K562 (cell line): ENCODE measurements around the gene LTK. TPM values are rescaled to one million over a fixed set of nuclear protein-coding genes. Genes with fewer than 3 reads are reported as not detected.

Experiments used
- ATAC-seq: fragments of 200-7000 bp; cut with Tn5 transposase; 3 replicates; pipeline ENCODE4 v1.9.1; 2020; ENCODE audit warnings: moderate library complexity
- BruUV-seq: library from RNA; stranded (reverse); fragments of 400-500 nt; replicated peaks from 2 replicates; lab custom pipeline; 2021; lab: Mats Ljungman, UMichigan
- CTCF ChIA-PET: fragments of 300-600 bp; formaldehyde crosslinking; extraction: SDS; loops from one replicate; lab custom pipeline; 2021; ENCODE audit warnings: low intra/inter-chr PET ratio; lab: Yijun Ruan, JAX
- POLR2A ChIA-PET: fragments of 300-600, 350-650 bp; sonication (Branson Sonifier 250); formaldehyde crosslinking; extraction: SDS; loops from one replicate; lab custom pipeline; 2021; ENCODE audit warnings: antibody characterized with exemption, inconsistent platforms; lab: Yijun Ruan, JAX
- DNase-seq, 4 experiments: peaks; one replicate each; pipeline versions ENCODE4 v3.0.0 to v3.0.0-alpha.2; 2011 to 2018; ENCODE audit warnings: low spot score in 3 of 4, mixed read lengths in 3 of 4; ENCODE audit errors: extremely low read depth in 1 of 4
- FAIRE-seq: peaks from 2 replicates; lab custom pipeline; 2011; peaks lifted over from hg19 to GRCh38; lab: Jason Lieb, UNC
- H2AFZ ChIP-seq: 2 replicates; pipeline ENCODE4 v1.6.0; 2011; ENCODE audit warnings: low read depth, low read length, control low read depth, inconsistent platforms
- H3K27ac ChIP-seq: fragments of 200-600 bp; 3 replicates; pipeline ENCODE4 v1.8.0; 2011; ENCODE audit warnings: low read depth, mild to moderate bottlenecking, control low read depth, inconsistent platforms, low read length, moderate library complexity, mixed read lengths; ENCODE audit errors: extremely low read depth
- H3K27me3 ChIP-seq, 2 experiments: fragments of 300-600 bp in 1 of 2; 2 replicates in 1 of 2; 3 replicates in 1 of 2; pipeline versions ENCODE4 v1.6.0 to v1.8.0; 2011; ENCODE audit warnings: inconsistent platforms in 2 of 2, low read length in 2 of 2, mild to moderate bottlenecking in 1 of 2, mixed read lengths in 1 of 2, moderate library complexity in 1 of 2; ENCODE audit not compliant: control insufficient read depth in 2 of 2, insufficient read depth in 2 of 2
- H3K36me3 ChIP-seq: fragments of 300-600 bp; 3 replicates; pipeline ENCODE4 v1.8.0; 2011; ENCODE audit warnings: mild to moderate bottlenecking, low read length, inconsistent platforms; ENCODE audit not compliant: control insufficient read depth, insufficient read depth
- H3K4me1 ChIP-seq, 2 experiments: fragments of 200-600 bp in 1 of 2; replicated peaks in 1 of 2; 2 replicates in 1 of 2; 3 replicates in 1 of 2; pipeline versions ENCODE4 v1.5.1 to v1.8.0; 2011; ENCODE audit warnings: inconsistent platforms in 2 of 2, low read length in 2 of 2, mild to moderate bottlenecking in 1 of 2, mixed read lengths in 1 of 2, moderate library complexity in 1 of 2; ENCODE audit not compliant: control insufficient read depth in 2 of 2, insufficient read depth in 2 of 2
- H3K4me2 ChIP-seq: 2 replicates; pipeline ENCODE4 v1.6.1; 2011; ENCODE audit warnings: low read length, control low read depth, inconsistent platforms, mixed read lengths; ENCODE audit not compliant: insufficient read depth
- H3K4me3 ChIP-seq: fragments of 200-600 bp; sonication (generic), shearing (Covaris generic); 2 replicates; pipeline ENCODE4 v1.5.1; 2016; ENCODE audit warnings: control low read depth, inconsistent platforms
- H3K79me2 ChIP-seq: fragments of 200-600 bp; 3 replicates; pipeline ENCODE4 v1.8.0; 2011; ENCODE audit warnings: low read length, inconsistent platforms; ENCODE audit not compliant: control insufficient read depth, insufficient read depth
- H3K9ac ChIP-seq, 2 experiments: 2 replicates each; pipeline versions ENCODE4 v1.6.0 to v1.6.1; 2011; ENCODE audit warnings: low read depth in 2 of 2, low read length in 2 of 2, control low read depth in 1 of 2, inconsistent platforms in 1 of 2, mild to moderate bottlenecking in 1 of 2, mixed read lengths in 1 of 2; ENCODE audit not compliant: insufficient read depth in 1 of 2
- H3K9me1 ChIP-seq: one replicate; pipeline ENCODE4 v1.6.0; 2011; ENCODE audit warnings: inconsistent platforms, mild to moderate bottlenecking, low read length, moderate library complexity; ENCODE audit not compliant: control insufficient read depth, insufficient read depth
- H3K9me3 ChIP-seq: replicated peaks from 2 replicates; pipeline ENCODE4 v1.5.1; 2011; ENCODE audit warnings: low read depth, low read length, inconsistent platforms; ENCODE audit not compliant: control insufficient read depth, insufficient read depth
- H4K20me1 ChIP-seq: replicated peaks from 2 replicates; pipeline ENCODE4 v1.6.1; 2011; ENCODE audit warnings: low read length, inconsistent platforms, mixed read lengths; ENCODE audit not compliant: control insufficient read depth, insufficient read depth
- POLR2G ChIP-seq: fragments of 200-400 bp; formaldehyde crosslinking; IDR thresholded peaks from 2 replicates; pipeline ENCODE4 v1.6.1; 2017; ENCODE audit warnings: low read depth, mild to moderate bottlenecking, antibody characterized with exemption, low read length, moderate library complexity
- RBM22 ChIP-seq: fragments of 200-400 bp; formaldehyde crosslinking; IDR thresholded peaks from 2 replicates; pipeline ENCODE4 v1.6.1; 2018; ENCODE audit warnings: low read length, low read depth; ENCODE audit not compliant: poor library complexity, severe bottlenecking
- WGBS: fragments of 100-300 bp; shearing (Covaris generic); methylation state at CpG from one replicate; pipeline ENCODE4 v1.1.6; 2016; ENCODE audit warnings: low coverage, mixed read lengths; ENCODE audit not compliant: insufficient coverage; ENCODE audit errors: missing lambda C conversion rate; 5-methylcytosine and 5-hydroxymethylcytosine counted together
- in situ Hi-C: fragments of 300-500 bp; cut with MboI; formaldehyde crosslinking; loops from 4 replicates; pipeline ENCODE4 v1.15.0; 2018; ENCODE audit warnings: inconsistent platforms, mixed read lengths
- intact Hi-C: fragments of 100-400 bp; cut with micrococcal nuclease; formaldehyde crosslinking; loops from 2 replicates; pipeline ENCODE4 v1.14.2; 2022
- polyA plus RNA-seq, 8 experiments: library from polyadenylated mRNA; depleted of rRNA in 4 of 8; stranded (reverse) in 5 of 8; unstranded in 3 of 8; fragments of >200 nt; fragmentation: Nextera tagmentation in 2 of 8; fragmentation: Illumina TruSeq in 1 of 8; extraction: Ambion mirVana in 2 of 8; extraction: Trizol in 1 of 8; gene quantifications; 2 replicates each; pipeline versions ENCODE4 v1.2.1 to v1.2.3, GENCODE V29; 2011 to 2014; ENCODE audit warnings: inconsistent platforms in 1 of 8, missing spikeins in 1 of 8
- total RNA-seq, 7 experiments: library from RNA; depleted of rRNA in 6 of 7; stranded (reverse); fragments of >200 nt in 6 of 7; fragmentation: Illumina TruSeq in 2 of 7; extraction: Trizol in 2 of 7; gene quantifications; 2 replicates each; pipeline versions ENCODE4 v1.2.1 to v1.2.3, GENCODE V29; 2011 to 2021; ENCODE audit warnings: low replicate concordance in 1 of 7
- TF ChIP-seq, protein P1 (sequence below): sonication (generic); formaldehyde crosslinking; IDR thresholded peaks from 2 replicates; pipeline ENCODE4 v1.8.0; 2023; ENCODE audit warnings: mild to moderate bottlenecking, missing genetic modification reagents

The LTK gene
- total and polyA plus RNA-seq, 9 of the 15 experiments (the other 6 are each of a cell fraction or from before 2014, with no cell fraction given) = 0.25 to 4.4 (median 1.8) TPM

DNA sequence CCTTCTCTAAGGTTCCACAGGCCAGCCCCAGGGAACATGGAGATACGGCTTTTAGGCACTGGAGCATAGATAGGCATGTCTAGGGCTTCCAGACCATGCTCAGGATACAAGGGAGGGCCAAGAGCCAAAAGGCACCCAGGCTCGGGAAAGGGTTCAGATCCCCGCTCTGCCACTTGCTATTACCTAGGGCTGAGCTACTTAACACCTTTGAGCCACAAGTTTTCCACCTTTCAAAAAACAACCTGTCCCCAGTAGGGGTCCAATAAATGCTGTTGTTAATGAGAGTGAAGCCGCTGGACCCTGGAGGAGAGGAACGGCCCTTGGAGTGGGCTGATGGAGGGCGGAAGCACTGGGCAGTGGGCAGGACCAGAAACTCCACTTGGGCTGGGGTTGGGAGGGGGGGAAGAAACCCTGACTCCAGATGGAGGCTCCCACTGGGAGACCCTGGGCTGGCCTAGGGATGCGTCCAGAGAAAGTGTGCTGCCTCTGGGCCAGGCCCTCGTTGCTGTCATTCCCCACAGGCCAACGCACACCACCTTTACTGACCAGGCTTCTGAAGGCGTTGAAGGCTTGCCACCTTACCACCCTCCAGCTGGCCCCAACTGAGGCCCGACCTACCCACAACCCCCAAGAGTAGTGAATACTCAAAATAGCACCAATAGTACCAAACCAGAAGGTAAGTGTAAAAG, 28.5 kb downstream of the LTK start:
- no peaks in the 10 kb centered on the region for H3K27me3 ChIP-seq
- peaks cover 2 to 9% of the 10 kb centered on the region in 2 experiments; a peak in 3 of 5 replicates for H3K4me1 ChIP-seq
- H3K27ac ChIP-seq = no peak overlapping the region
- no peak overlapping the region for H3K4me3 ChIP-seq
- ChIA-PET CTCF (no interaction called here), POLR2A (interaction anchor here (0.6 to 2.4 kb wide), 7 partner anchors 8 to 175 kb away, joined by 3 to 14 read pairs (median 4); partner anchors contain the start of genes ITPKA and MGA)
- no peak for FAIRE-seq
- H4K20me1 ChIP-seq = no peaks in the 10 kb centered on the region
- peak; percentile 12 for ATAC-seq
- no peak for DNase-seq
- no TSS peak for BruUV-seq
- TF ChIP-seq, protein P1, sequence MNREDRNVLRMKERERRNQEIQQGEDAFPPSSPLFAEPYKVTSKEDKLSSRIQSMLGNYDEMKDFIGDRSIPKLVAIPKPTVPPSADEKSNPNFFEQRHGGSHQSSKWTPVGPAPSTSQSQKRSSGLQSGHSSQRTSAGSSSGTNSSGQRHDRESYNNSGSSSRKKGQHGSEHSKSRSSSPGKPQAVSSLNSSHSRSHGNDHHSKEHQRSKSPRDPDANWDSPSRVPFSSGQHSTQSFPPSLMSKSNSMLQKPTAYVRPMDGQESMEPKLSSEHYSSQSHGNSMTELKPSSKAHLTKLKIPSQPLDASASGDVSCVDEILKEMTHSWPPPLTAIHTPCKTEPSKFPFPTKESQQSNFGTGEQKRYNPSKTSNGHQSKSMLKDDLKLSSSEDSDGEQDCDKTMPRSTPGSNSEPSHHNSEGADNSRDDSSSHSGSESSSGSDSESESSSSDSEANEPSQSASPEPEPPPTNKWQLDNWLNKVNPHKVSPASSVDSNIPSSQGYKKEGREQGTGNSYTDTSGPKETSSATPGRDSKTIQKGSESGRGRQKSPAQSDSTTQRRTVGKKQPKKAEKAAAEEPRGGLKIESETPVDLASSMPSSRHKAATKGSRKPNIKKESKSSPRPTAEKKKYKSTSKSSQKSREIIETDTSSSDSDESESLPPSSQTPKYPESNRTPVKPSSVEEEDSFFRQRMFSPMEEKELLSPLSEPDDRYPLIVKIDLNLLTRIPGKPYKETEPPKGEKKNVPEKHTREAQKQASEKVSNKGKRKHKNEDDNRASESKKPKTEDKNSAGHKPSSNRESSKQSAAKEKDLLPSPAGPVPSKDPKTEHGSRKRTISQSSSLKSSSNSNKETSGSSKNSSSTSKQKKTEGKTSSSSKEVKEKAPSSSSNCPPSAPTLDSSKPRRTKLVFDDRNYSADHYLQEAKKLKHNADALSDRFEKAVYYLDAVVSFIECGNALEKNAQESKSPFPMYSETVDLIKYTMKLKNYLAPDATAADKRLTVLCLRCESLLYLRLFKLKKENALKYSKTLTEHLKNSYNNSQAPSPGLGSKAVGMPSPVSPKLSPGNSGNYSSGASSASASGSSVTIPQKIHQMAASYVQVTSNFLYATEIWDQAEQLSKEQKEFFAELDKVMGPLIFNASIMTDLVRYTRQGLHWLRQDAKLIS = no peak
- peak; percentile 34 for TF ChIP-seq RBM22
- TF ChIP-seq POLR2G = peak; percentile 56
- H3K9me3 ChIP-seq = no peaks in the 10 kb centered on the region
- no peaks in the 10 kb centered on the region for H3K79me2 ChIP-seq
- in situ Hi-C loops (no loop called here), intact Hi-C loops (no loop called here)
- WGBS = 77% methylated on average over 11 of the region's 11 CpGs
- no peak overlapping the region; a peak in 1 of 4 replicates for H3K9ac ChIP-seq
- no peak overlapping the region for H2AFZ ChIP-seq
- H3K4me2 ChIP-seq = no peak overlapping the region
- H3K9me1 ChIP-seq = no peaks in the 10 kb centered on the region
- H3K36me3 ChIP-seq = peaks cover 30% of the 10 kb centered on the region
